HG02870 (cell line): ENCODE data around the gene MYO1C.
"Not testable (repeated sequence)": the region's sequence is repeated elsewhere in the genome, so short reads cannot be mapped to it uniquely, and the experiment has no call there.

Experiments
- ATAC-seq: cut with Tn5 transposase; IDR thresholded peaks from one replicate; pipeline ENCODE4 v1.9.1; 2021; ENCODE audit warnings: mild to moderate bottlenecking, moderate library complexity; ENCODE audit not compliant: unreplicated experiment

The MYO1C gene

GRCh38 chr17:1492249-1493206, at the start of gene MYO1C:
Gene MYO1C, minus strand, starts transcription at chr17:1492686. Its CDS starts 199 bp downstream, at chr17:1492487.
- ATAC-seq: no peak

DNA sequence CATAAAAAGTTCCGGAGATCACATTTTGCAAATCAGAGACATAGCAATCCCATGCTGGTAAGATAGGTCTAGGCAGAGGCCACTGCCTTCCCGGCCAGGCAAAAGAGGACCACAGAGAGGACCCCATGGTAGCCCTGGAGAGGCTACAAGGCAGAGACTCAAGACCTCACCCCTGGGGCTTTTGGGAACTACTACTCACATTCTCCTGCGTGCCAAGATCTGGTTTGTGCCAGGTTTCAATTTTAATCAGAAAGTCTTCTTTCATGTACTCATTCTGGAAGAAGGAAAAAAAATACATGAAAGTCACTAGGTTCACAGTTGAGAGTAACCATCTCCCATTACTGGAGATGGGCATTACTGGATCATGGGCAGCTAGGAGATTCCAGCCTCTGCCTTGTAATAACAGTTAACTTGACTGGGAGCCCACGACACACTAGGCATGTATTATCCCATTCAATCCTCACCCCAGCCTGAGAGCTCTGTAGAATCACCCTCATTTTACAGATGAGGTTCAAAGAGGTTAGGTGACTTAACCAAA, 49.0 kb upstream of the MYO1C start:
- no peak for ATAC-seq

GRCh38 chr17:1539811-1540210, 47.3 kb upstream of the MYO1C start:
- ATAC-seq: no peak

- ATAC-seq: no peak
Observed at GRCh38 chr17:1535737-1536136, 43.3 kb upstream of the MYO1C start.

- no peak for ATAC-seq
Observed at GRCh38 chr17:1533661-1534325, 41.3 kb upstream of the MYO1C start.

GRCh38 chr17:1532836-1533602, 40.5 kb upstream of the MYO1C start:
- no peak for ATAC-seq

- no peak for ATAC-seq
Observed at GRCh38 chr17:1529863-1530262, 37.4 kb upstream of the MYO1C start.

GRCh38 chr17:1526876-1527275, 34.4 kb upstream of the MYO1C start:
- not testable (repeated sequence) for ATAC-seq

- ATAC-seq: no peak
Observed at GRCh38 chr17:1522626-1523025, 30.1 kb upstream of the MYO1C start.

- no peak for ATAC-seq
Observed at GRCh38 chr17:1521086-1521640, 28.7 kb upstream of the MYO1C start.

DNA sequence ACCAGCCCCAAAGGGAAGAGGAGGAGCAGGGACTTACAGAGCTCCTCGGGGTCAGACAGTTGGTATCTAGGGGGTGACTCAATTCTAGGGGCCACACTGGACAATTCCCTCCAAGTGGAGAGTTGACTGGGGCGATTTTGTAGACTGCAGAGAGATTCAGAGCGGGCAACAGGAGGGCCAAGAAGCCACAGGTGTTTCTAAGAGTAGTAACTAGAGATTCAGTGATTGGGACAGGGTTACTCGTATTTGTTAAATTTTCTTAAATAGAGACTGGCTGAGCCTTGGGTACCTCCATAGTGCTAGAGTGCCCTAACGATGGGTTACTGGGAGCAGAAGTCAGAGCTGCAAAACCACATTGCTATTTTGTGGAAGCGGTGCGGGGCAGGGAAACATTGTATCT, 27.2 kb upstream of the MYO1C start:
- no peak for ATAC-seq

DNA sequence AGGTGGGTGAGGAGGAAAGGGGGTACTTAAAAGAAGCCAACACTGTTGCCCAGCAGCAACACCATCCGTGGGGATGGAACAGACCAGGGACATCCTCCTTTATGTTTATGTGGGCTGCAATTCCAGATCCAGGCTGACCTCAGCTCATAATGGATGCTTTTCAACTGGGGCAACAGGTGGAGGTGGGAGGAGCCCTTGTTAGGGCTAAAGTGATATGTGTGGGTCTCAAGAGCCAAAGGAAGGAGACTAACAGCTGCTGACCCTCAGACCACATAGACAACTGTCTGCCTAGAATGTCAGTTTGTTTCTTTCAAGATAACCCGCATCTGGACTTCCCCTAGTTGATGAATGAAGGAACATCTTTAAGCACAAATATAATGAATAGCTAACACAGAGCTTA, 25.9 kb upstream of the MYO1C start:
- no peak for ATAC-seq

DNA sequence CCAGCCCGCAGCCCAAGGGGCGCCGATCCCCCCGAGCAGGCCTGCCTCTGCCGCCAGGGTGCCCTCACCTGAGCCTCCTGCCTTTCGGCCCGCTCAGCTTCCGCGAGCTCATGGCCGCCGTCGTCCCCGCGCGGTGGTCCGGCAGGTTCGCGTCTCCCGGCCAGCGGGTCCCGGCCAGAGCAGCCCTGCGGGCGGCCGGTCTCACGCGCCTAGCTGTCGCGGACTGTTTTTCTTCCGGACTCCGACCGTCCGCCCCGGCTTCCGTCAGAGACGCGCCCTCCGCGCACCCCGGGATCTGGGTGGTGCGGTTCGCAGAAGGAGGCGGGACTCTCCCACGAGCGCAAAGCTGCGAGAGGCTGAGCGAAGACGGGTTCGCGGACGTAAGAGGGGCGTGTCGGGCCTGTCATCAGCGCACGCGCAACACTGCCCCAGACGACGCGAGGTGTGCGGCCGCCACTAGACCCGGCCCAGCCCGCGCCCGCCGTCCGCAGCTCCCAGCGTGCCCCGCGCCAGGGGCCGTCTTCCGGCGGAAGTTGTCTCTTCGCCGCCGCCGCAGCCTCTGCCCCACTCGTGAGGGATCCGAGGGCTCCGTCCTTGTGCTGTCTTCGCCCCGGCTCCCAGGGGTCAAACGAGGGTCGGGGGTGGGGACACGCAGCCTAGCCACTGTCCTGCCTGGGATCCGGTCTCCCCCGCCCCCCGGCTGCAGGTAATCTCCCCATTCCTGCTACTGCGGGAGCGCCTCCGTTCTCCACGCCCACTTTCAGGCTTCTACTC, 24.1 kb upstream of the MYO1C start, which contains the start of gene INPP5K:
Gene INPP5K, minus strand, starts transcription at position 225 of the 774 bp plus-strand sequence. Its CDS starts 113 bp downstream, at position 112.
- peak; percentile 87 for ATAC-seq

GRCh38 chr17:1515640-1516387, 23.3 kb upstream of the MYO1C start:
- ATAC-seq: no peak

- no peak for ATAC-seq
Observed at GRCh38 chr17:1512351-1512750, 19.9 kb upstream of the MYO1C start.

DNA sequence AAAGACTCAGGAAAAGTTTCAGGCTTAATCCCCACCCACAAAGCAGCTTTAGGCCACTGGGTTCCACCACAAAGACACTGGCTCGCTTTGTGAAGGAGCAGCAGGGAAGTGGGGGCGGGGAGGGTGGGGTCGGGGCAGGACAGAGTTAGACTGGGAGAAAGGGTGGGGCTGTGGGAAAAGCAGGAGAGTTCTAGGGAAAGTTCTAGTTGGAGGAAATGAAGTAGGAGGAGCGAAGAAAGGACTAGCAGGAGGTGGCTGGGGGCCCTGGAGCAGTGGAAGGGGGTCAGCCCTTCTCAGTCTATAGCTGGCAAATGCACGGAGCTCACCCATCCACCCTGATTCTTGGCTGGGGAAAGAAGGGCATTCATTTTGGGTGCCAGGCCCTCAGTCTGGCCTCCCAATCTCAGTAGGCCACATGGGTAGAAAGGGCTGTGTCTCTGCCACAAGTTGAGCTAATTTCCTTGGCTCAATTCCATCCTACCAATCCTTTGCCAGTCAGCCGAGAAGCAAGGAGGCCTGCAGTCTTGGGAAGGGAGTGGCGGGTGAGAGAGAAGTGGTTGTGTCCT, 19.4 kb upstream of the MYO1C start:
- no peak for ATAC-seq

DNA sequence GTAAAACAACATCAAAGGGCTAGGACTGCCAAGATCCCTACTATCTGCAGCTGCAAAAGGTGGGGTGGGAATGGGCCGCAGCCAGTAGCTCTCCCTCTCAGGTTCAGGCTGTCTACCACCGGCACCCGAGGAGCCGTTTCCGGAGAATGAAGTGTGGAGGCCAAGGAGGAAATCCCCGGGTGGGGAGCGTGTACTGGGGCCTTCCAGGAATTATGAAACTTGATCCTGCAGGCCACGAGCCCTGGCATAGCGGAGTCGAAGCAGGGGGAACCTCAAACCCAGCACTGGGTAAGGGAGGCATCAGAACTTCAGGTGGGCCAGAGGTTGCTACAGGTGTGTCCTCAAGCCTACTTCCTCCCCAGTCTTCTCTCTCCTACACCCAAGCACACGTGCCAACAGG, 18.8 kb upstream of the MYO1C start:
- no peak for ATAC-seq

- ATAC-seq: no peak
Observed at GRCh38 chr17:1509290-1509881, 16.9 kb upstream of the MYO1C start.
